ENCODE data around the gene TRIM52.

DNA sequence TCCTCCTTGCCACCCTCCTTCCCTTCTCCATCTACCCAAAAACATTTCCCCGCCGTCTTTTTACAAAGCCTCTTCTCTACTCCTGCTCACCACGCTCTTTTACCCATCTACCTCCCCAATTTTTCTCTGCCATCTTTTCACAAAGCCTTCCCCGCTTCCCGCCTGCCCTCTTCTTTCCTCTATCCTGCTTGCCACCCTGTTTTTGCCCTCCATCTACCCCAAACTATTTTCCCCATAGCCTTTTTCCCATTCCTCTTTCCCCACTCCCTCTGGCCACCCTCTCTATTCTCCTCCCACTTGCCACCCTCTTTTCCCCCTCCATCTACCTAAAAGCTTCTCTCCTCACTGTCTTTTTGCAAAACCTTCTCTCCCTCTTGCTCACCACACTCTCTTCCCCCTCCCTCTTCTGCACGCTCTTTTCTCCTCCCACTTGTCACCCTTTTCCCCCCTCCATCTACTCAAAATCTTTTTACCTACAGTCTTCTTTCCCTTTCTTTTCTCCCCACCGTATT is 19.4 kb upstream of the TRIM52 start:
- TF ChIP-seq, protein P1, sequence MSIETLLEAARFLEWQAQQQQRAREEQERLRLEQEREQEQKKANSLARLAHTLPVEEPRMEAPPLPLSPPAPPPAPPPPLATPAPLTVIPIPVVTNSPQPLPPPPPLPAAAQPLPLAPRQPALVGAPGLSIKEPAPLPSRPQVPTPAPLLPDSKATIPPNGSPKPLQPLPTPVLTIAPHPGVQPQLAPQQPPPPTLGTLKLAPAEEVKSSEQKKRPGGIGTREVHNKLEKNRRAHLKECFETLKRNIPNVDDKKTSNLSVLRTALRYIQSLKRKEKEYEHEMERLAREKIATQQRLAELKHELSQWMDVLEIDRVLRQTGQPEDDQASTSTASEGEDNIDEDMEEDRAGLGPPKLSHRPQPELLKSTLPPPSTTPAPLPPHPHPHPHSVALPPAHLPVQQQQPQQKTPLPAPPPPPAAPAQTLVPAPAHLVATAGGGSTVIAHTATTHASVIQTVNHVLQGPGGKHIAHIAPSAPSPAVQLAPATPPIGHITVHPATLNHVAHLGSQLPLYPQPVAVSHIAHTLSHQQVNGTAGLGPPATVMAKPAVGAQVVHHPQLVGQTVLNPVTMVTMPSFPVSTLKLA (IDR thresholded peaks at IDR 0.05): no peak
- TF ChIP-seq YY1 (IDR thresholded peaks at IDR 0.05; ENCODE audit: insufficient read depth, insufficient replicate concordance, low read depth, low read length): no peak
- TF ChIP-seq CTCF (CRISPR knock-in tag; IDR thresholded peaks at IDR 0.05): no peak

Data from HepG2 (cell line).